Mammary epithelial cell (primary cell): Measurements from ENCODE around the gene TCF3.

ENCODE experiments used
- EZH2 ChIP-seq: IDR thresholded peaks from 2 replicates; pipeline ENCODE4 v1.6.1; 2012; ENCODE audit warnings: low read length, inconsistent platforms, borderline replicate concordance
- TF ChIP-seq, protein P1 (sequence below), 2 donors: IDR thresholded peaks in 1 of 2; conservative IDR thresholded peaks in 1 of 2; 2 replicates each; pipeline ENCODE4 v1.5.1; 2011 to 2012; ENCODE audit warnings: inconsistent platforms in 2 of 2, low read length in 2 of 2, mild to moderate bottlenecking in 2 of 2, control low read depth in 1 of 2, low read depth in 1 of 2; ENCODE audit not compliant: insufficient read depth in 1 of 2; ENCODE audit errors: extremely low read depth in 1 of 2

DNA sequence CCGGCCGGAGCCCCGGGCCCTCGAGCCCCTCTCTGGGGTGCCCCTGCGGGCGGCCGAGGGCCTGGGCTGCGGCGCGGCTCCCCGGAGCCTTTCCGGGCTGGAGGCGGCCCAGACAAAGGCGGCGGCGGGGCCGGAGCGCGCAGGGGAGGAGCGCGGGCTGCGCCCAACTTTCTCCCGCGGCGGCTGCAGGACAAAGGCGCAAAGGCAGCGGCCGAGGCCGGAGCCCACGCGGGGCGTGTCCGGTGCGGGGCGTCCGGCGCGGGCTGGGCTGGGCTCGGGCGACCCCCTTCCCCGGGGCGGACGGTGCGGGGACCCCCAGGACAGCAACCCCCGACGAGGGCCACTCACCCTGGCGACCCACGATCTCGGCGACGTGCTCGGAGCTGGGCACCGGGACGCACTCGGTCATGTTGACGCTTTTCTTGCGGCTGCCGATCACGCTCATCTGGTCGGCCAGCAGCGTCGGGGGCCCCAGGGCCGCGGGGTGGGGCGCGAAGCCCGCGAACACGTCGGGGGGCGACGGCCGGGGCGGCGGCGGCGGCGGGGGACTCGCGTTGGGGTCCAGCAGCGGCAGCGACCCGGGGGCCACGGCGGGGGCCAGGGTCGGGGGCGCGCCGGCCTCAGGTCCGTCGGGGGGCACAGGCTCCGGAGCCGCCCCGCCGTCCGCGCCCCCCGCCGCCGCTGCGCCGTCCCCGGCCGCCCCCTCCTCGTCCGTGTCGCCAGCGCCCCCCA, 85.1 kb downstream of the TCF3 start:
- no peak for TF ChIP-seq EZH2
- TF ChIP-seq, protein P1, sequence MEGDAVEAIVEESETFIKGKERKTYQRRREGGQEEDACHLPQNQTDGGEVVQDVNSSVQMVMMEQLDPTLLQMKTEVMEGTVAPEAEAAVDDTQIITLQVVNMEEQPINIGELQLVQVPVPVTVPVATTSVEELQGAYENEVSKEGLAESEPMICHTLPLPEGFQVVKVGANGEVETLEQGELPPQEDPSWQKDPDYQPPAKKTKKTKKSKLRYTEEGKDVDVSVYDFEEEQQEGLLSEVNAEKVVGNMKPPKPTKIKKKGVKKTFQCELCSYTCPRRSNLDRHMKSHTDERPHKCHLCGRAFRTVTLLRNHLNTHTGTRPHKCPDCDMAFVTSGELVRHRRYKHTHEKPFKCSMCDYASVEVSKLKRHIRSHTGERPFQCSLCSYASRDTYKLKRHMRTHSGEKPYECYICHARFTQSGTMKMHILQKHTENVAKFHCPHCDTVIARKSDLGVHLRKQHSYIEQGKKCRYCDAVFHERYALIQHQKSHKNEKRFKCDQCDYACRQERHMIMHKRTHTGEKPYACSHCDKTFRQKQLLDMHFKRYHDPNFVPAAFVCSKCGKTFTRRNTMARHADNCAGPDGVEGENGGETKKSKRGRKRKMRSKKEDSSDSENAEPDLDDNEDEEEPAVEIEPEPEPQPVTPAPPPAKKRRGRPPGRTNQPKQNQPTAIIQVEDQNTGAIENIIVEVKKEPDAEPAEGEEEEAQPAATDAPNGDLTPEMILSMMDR (conservative IDR thresholded peaks at IDR 0.05 in 1 of 2, IDR thresholded peaks at IDR 0.05 in 1 of 2; ENCODE audit: extremely low read depth in 1 of 2, insufficient read depth in 1 of 2, low read depth in 1 of 2, low read length in 2 of 2) = no peak
